ENCODE results near the gene PRM1.
"Not testable (repeated sequence)": the region's sequence is repeated elsewhere in the genome, so short reads cannot be mapped to it uniquely, and the experiment has no call there.

The PRM1 gene

GRCh38 chr16:11296351-11296705 lies 15.2 kb upstream of the PRM1 start:
- no peak overlapping the region for H3K4me3 ChIP-seq (ENCODE audit: low read depth, low read length)
- TF ChIP-seq MAX (IDR thresholded peaks at IDR 0.05; ENCODE audit: low read depth, low read length) (no peak), POLR2A (IDR thresholded peaks at IDR 0.05; ENCODE audit: extremely low read depth, insufficient read length) (no peak), MYC (IDR thresholded peaks at IDR 0.05; ENCODE audit: low read depth, low read length) (no peak), CTCF (IDR thresholded peaks at IDR 0.05; ENCODE audit: low read depth, low read length) (no peak)
- DNase-seq (ENCODE audit: low read depth), result no peak

GRCh38 chr16:11295672-11296071 lies 14.5 kb upstream of the PRM1 start:
- no peak for TF ChIP-seq POLR2A (IDR thresholded peaks at IDR 0.05; ENCODE audit: extremely low read depth, insufficient read length)
- TF ChIP-seq MAX (IDR thresholded peaks at IDR 0.05; ENCODE audit: low read depth, low read length), result no peak
- TF ChIP-seq MYC (IDR thresholded peaks at IDR 0.05; ENCODE audit: low read depth, low read length), result no peak
- TF ChIP-seq CTCF (IDR thresholded peaks at IDR 0.05; ENCODE audit: low read depth, low read length), result no peak
- DNase-seq (ENCODE audit: low read depth), result no peak
- H3K4me3 ChIP-seq (ENCODE audit: low read depth, low read length), result no peak overlapping the region

DNA sequence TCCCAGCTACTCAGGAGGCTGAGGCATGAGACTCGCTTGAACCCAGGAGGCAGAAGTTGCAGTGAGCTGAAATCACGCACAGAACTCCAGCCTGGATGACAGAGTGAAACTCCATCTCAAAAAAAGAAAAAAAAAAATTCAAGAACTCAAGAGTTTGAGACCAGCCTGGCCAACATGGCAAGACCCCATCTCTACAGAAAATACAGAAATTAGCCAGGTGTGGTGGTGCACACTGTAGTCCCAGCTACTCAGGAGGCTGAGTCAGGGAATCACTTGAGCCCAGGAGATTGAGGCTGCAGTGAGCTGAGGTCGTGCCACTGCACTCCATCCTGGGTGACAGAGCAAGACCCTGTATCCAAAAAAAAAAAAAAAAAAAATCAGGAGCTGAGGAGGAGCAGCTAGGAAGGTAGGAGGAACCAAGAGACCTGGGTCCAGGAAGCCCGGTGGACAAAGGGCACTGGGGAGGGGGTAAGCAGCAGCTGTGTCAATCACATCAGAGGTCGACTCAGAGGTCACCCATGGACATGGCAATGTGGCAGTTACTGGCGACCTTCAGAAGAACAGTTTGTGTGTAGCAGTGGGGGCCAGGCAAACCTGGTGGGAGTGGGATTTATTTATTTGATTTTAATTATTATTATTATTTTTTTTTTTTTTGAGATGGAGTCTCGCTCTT lies 11.1 kb upstream of the PRM1 start:
- no peak overlapping the region for H3K4me3 ChIP-seq (ENCODE audit: low read depth, low read length)
- DNase-seq (ENCODE audit: low read depth), result no peak
- TF ChIP-seq CTCF (IDR thresholded peaks at IDR 0.05; ENCODE audit: low read depth, low read length), result no peak
- no peak for TF ChIP-seq MYC (IDR thresholded peaks at IDR 0.05; ENCODE audit: low read depth, low read length)
- TF ChIP-seq MAX (IDR thresholded peaks at IDR 0.05; ENCODE audit: low read depth, low read length), result no peak

DNA sequence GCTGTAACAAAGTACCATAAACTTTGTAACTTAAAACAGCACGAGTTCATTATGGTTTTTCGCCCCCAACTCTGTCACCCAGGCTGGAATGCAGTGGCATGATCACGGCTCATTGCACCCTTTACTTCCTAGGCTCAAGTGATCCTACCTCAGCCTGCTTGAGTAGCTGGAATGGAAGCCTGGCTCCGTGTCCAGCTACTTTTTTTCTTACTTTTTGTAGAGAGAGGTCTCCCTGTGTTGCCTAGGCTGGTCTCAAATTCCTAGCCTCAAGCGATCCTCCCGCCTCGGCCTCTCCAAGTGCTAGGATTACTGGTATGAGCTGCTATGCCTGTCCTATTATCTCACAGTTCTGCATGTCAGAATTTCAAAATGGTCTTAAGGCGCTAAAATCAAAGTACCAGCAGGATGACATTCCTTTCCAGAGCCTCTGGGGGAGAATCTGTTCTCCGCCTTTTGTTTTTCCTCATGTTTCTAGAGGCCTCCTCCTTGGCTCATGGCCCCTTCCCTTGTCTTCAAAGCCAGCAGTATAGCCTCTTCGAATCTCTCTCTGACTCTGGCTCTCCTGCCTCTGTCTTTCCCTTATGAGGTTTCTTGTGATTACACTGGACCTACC lies 10.1 kb upstream of the PRM1 start:
- TF ChIP-seq MAX (IDR thresholded peaks at IDR 0.05; ENCODE audit: low read depth, low read length), result no peak
- no peak overlapping the region for H3K4me3 ChIP-seq (ENCODE audit: low read depth, low read length)
- DNase-seq (ENCODE audit: low read depth), result no peak

DNA sequence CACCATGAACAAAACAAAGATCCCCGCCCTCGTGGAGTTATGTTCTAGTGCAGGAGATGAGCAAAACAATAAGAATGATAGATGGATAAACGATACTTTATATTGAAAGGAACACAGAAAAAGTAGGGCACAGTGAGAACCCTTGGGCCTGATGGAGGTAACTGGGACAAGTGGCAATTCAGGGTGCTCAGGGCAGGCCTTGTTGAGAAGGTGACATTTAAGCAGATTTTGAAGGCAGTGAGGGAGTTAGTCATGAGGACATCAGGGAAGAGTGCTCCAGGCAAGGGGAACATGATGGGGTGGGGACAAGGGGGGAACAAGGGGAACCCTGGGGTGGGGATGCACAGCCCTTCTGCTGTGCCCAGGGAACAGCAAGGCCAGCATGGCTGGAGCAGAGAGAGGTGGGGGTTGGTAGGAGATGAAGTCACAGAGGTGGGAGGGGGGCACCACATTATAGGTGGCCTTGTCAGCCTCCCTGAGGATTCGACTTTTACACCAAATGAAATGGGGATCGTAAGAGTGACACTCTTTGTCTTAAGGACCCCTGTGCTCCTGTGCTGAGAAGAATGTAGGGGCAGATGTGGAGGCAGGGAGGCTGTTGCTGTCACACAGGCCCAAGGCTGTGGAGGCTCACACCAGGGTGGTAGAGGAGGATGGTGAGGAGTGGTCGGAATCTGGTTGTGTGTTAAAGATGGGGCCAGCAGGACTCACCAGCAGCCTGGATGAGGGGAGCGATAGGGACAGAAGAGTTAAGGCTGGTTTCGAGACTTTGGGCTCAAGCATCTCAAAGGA lies 9.2 kb upstream of the PRM1 start:
- TF ChIP-seq MAX (IDR thresholded peaks at IDR 0.05; ENCODE audit: low read depth, low read length) (no peak), POLR2A (IDR thresholded peaks at IDR 0.05; ENCODE audit: extremely low read depth, insufficient read length) (no peak), MYC (IDR thresholded peaks at IDR 0.05; ENCODE audit: low read depth, low read length) (no peak), CTCF (IDR thresholded peaks at IDR 0.05; ENCODE audit: low read depth, low read length) (no peak)
- H3K4me3 ChIP-seq (ENCODE audit: low read depth, low read length), result no peak overlapping the region
- no peak for DNase-seq (ENCODE audit: low read depth)

DNA sequence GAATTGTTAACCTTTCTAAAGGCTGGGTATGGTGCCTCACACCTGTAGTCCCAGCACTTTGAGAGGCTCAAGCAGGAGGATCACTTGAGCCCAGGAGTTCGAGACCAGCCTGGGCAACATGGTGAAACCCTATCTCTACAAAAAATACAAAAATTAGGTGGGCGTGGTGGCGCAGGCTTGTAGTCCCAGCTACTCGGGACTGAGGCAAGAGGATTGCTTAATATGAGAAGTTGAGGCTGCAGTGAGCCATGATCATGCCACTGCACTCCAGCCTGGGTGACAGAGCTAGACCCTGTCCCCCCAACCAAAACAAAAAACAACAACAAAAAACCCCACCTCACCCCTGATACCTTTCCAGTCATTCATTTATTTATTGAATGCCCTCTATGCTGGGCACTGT lies 8.6 kb upstream of the PRM1 start:
- DNase-seq (ENCODE audit: low read depth); H3K4me3 ChIP-seq (ENCODE audit: low read depth, low read length): not testable (repeated sequence)
